OCI-LY1 (cell line): ENCODE data around the gene ITSN1.

ENCODE experiments used
- CTCF ChIP-seq: fragments of 200-600 bp; sonication (generic), shearing (Covaris generic); IDR thresholded peaks from 2 replicates; pipeline ENCODE4 v1.5.1; 2017; ENCODE audit warnings: mild to moderate bottlenecking, antibody characterized with exemption, low read length, moderate library complexity, mixed read lengths
- EZH2 ChIP-seq: fragments of 200-600 bp; sonication (generic), shearing (Covaris generic); IDR thresholded peaks from 2 replicates; pipeline ENCODE4 v1.8.0; 2017; ENCODE audit warnings: borderline replicate concordance, mixed run types, mild to moderate bottlenecking, antibody characterized with exemption, low read length, moderate library complexity, mixed read lengths

DNA sequence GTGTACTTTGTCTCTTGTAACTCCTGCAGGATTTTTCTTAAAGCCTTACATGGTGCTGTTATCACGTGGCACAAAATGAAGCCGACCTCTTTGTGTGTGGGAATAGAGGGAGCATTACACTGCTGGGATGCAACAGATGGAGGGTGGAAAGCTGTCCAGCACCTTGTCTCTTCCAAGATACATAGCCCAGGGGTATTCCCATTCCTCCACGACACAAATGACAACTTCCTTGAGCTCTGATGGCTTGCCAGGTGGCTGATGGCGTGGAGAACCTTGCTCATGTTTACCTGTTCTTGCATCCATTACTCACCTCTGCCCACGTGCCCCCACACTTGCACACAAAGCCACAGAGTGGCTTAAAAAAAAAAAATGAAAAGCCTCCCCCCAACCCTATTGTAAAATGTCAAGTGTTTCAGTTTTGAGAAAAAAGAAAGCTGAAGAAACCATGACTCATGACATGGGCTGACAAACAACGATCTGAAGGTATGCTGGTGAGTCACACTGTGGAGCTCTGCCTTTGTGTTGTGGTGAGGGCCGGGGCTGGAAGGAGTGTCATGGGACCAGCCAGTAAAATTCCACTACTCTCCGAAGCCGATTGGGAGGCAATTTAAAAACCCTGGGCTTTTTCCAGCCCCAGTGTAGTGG, 305.3 kb downstream of the ITSN1 start:
- no peak for TF ChIP-seq CTCF
- no peak for TF ChIP-seq EZH2
